K562 (cell line): ENCODE results near the gene CTBS. TPM values are rescaled to one million over a fixed set of nuclear protein-coding genes. Genes with fewer than 3 reads are reported as not detected.

Experiments used
- FOXA3 ChIP-seq, 2 experiments: fragments of 450-650 bp in 1 of 2; sonication (generic) in 1 of 2; formaldehyde crosslinking; IDR thresholded peaks in 1 of 2; conservative IDR thresholded peaks in 1 of 2; 2 replicates each; pipeline versions ENCODE4 v1.4.0 to v1.8.0; 2020 to 2022; ENCODE audit warnings: mild to moderate bottlenecking in 2 of 2, missing genetic modification reagents in 1 of 2
- GTF3C2 ChIP-seq: IDR thresholded peaks from 3 replicates; pipeline ENCODE4 v1.6.1; 2011; ENCODE audit warnings: borderline replicate concordance, mild to moderate bottlenecking, moderate library complexity; ENCODE audit not compliant: insufficient read length; ENCODE audit errors: extremely low read depth
- ILK ChIP-seq: fragments of 450-650 bp; IDR thresholded peaks from 2 replicates; pipeline ENCODE4 v1.6.1; 2016; ENCODE audit warnings: missing genetic modification characterization, low read depth, mild to moderate bottlenecking, missing compliant biosample characterization, moderate library complexity, borderline replicate concordance
- L3MBTL2 ChIP-seq: fragments of 450-650 bp; IDR thresholded peaks from 2 replicates; pipeline ENCODE4 v1.6.1; 2016; ENCODE audit warnings: mild to moderate bottlenecking, moderate library complexity
- MTA2 ChIP-seq: fragments of 450-650 bp; IDR thresholded peaks from 2 replicates; pipeline ENCODE4 v1.6.1; 2016; ENCODE audit warnings: low read depth
- OTX1 ChIP-seq: fragments of 450-650 bp; formaldehyde crosslinking; IDR thresholded peaks from 2 replicates; pipeline ENCODE4 v1.4.0; 2022; ENCODE audit warnings: mild to moderate bottlenecking
- SETDB1 ChIP-seq: IDR thresholded peaks from one replicate; pipeline ENCODE4 v1.6.1; 2012; ENCODE audit warnings: low read length, control low read depth, inconsistent platforms
- TFAP4 ChIP-seq: sonication (generic); formaldehyde crosslinking; IDR thresholded peaks from 2 replicates; pipeline ENCODE4 v1.8.0; 2022; ENCODE audit warnings: missing genetic modification reagents, mild to moderate bottlenecking, moderate library complexity, borderline replicate concordance
- ZNF134 ChIP-seq: fragments of 250-450 bp; sonication (Bioruptor Pico); conservative IDR thresholded peaks from 2 replicates; pipeline ENCODE4 v1.4.0; 2020
- ZNF224 ChIP-seq: sonication (generic); formaldehyde crosslinking; IDR thresholded peaks from 2 replicates; pipeline ENCODE4 v1.8.0; 2022; ENCODE audit warnings: mild to moderate bottlenecking, missing genetic modification reagents
- ZNF609 ChIP-seq: sonication (generic); formaldehyde crosslinking; IDR thresholded peaks from 2 replicates; pipeline ENCODE4 v1.8.1; 2023; ENCODE audit warnings: missing genetic modification reagents, mild to moderate bottlenecking, borderline replicate concordance
- ZNF644 ChIP-seq: fragments of 200-800 bp; sonication (Bioruptor generic); IDR thresholded peaks from 2 replicates; pipeline ENCODE4 v1.6.1; 2016; ENCODE audit warnings: low read depth, missing genetic modification characterization, missing compliant biosample characterization
- ZNF75A ChIP-seq: fragments of 450-650 bp; formaldehyde crosslinking; IDR thresholded peaks from 2 replicates; pipeline ENCODE4 v1.4.0; 2020; ENCODE audit warnings: mild to moderate bottlenecking
- polyA plus RNA-seq, 8 experiments: library from polyadenylated mRNA; depleted of rRNA in 4 of 8; stranded (reverse) in 5 of 8; unstranded in 3 of 8; fragments of >200 nt; fragmentation: Nextera tagmentation in 2 of 8; fragmentation: Illumina TruSeq in 1 of 8; extraction: Ambion mirVana in 2 of 8; extraction: Trizol in 1 of 8; gene quantifications; 2 replicates each; pipeline versions ENCODE4 v1.2.1 to v1.2.3, GENCODE V29; 2011 to 2014; ENCODE audit warnings: inconsistent platforms in 1 of 8, missing spikeins in 1 of 8
- total RNA-seq, 7 experiments: library from RNA; depleted of rRNA in 6 of 7; stranded (reverse); fragments of >200 nt in 6 of 7; fragmentation: Illumina TruSeq in 2 of 7; extraction: Trizol in 2 of 7; gene quantifications; 2 replicates each; pipeline versions ENCODE4 v1.2.1 to v1.2.3, GENCODE V29; 2011 to 2021; ENCODE audit warnings: low replicate concordance in 1 of 7

The CTBS gene
- total and polyA plus RNA-seq, 9 of the 15 experiments (the other 6 are each of a cell fraction or from before 2014, with no cell fraction given): 3.0 to 19.8 (median 9.9) TPM

GRCh38 chr1:84620720-84621313, 46.6 kb upstream of the CTBS start (continued):
- TF ChIP-seq TFAP4 (CRISPR knock-in tag) (peak; percentile 70; the same call in 1 of the 2 replicates), MTA2 (no peak), SETDB1 (no peak), ZNF609 (CRISPR knock-in tag) (no peak), FOXA3 (CRISPR knock-in tag; conservative IDR thresholded peaks at IDR 0.05 in 1 of 2, IDR thresholded peaks at IDR 0.05 in 1 of 2) (no peak), ZNF134 (CRISPR knock-in tag) (no peak), GTF3C2 (no peak), ZNF644 (tag) (no peak), ZNF75A (CRISPR knock-in tag) (no peak), ZNF224 (no peak), ILK (tag) (no peak), L3MBTL2 (peak; percentile 76), OTX1 (CRISPR knock-in tag) (no peak)
